Lung microvascular endothelial cell (primary cell): Measurements from ENCODE around the gene PRDM7. TPM values are rescaled to one million over a fixed set of nuclear protein-coding genes. Genes with fewer than 3 reads are reported as not detected.

Experiments
- DNase-seq, 2 donors: peaks; one replicate each; pipeline versions ENCODE4 v3.0.0 to v3.0.0-alpha.2; 2010; ENCODE audit warnings: low read depth in 2 of 2
- total RNA-seq: library from RNA; depleted of rRNA; stranded (reverse); fragments of >200 nt; gene quantifications from 2 replicates; pipeline ENCODE4 v1.2.1, GENCODE V29; 2014

PRDM7 gene
- total RNA-seq, 1 donor from 2014 or later: not detected

- no peak for DNase-seq
Observed at GRCh38 chr16:90037276-90037675, 39.9 kb downstream of the PRDM7 start.

- DNase-seq: no peak
Observed at GRCh38 chr16:90035902-90036301, 41.2 kb downstream of the PRDM7 start.

- no peak for DNase-seq
Observed at GRCh38 chr16:90034504-90034903, 42.6 kb downstream of the PRDM7 start.

- DNase-seq: no peak
Observed at GRCh38 chr16:90033387-90033786, 43.7 kb downstream of the PRDM7 start.

- no peak for DNase-seq
Observed at GRCh38 chr16:90032674-90033331, 44.3 kb downstream of the PRDM7 start.

GRCh38 chr16:90031931-90032673 is 45.0 kb downstream of the PRDM7 start:
- peak in 1 of 2 donors; percentile 35 for DNase-seq

GRCh38 chr16:90031186-90031930 is 45.8 kb downstream of the PRDM7 start:
- DNase-seq: no peak

- no peak for DNase-seq
Observed at GRCh38 chr16:90028985-90029384, 48.1 kb downstream of the PRDM7 start.

GRCh38 chr16:90027611-90028010 is 49.5 kb downstream of the PRDM7 start:
- no peak for DNase-seq

GRCh38 chr16:90026135-90026534 is 51.0 kb downstream of the PRDM7 start:
- no peak for DNase-seq

GRCh38 chr16:90023078-90023447 is 54.1 kb downstream of the PRDM7 start:
- DNase-seq: no peak

- DNase-seq: peak; percentile 90 to 95
Observed at GRCh38 chr16:90022209-90023077, 54.7 kb downstream of the PRDM7 start.

GRCh38 chr16:90020838-90021382 is 56.2 kb downstream of the PRDM7 start:
- peak in 1 of 2 donors; percentile 17 for DNase-seq

GRCh38 chr16:90020260-90020837 is 56.8 kb downstream of the PRDM7 start:
- DNase-seq: no peak

- peak in 1 of 2 donors; percentile 65 for DNase-seq
Observed at GRCh38 chr16:90019543-90020259, 57.4 kb downstream of the PRDM7 start.

- peak in 1 of 2 donors; percentile 30 for DNase-seq
Observed at GRCh38 chr16:90018652-90019542, 58.2 kb downstream of the PRDM7 start, which contains the start of gene DBNDD1. Gene DBNDD1 (minus strand): TSS chr16:90019456. CDS start chr16:90019341, 115 bp downstream.

- no peak for DNase-seq
Observed at GRCh38 chr16:90018297-90018651, 58.9 kb downstream of the PRDM7 start.

- peak in 1 of 2 donors; percentile 56 for DNase-seq
Observed at GRCh38 chr16:90016339-90016950, 60.7 kb downstream of the PRDM7 start.
